Medulla oblongata (tissue), 1 donor: ENCODE data around the gene ZMYND19.
"Not testable (repeated sequence)": the region's sequence is repeated elsewhere in the genome, so short reads cannot be mapped to it uniquely, and the experiment has no call there.

ENCODE experiments used
- DNase-seq: peaks from one replicate; pipeline ENCODE4 v3.0.0-alpha.2; 2015; ENCODE audit errors: extremely low spot score

ZMYND19 gene

DNA sequence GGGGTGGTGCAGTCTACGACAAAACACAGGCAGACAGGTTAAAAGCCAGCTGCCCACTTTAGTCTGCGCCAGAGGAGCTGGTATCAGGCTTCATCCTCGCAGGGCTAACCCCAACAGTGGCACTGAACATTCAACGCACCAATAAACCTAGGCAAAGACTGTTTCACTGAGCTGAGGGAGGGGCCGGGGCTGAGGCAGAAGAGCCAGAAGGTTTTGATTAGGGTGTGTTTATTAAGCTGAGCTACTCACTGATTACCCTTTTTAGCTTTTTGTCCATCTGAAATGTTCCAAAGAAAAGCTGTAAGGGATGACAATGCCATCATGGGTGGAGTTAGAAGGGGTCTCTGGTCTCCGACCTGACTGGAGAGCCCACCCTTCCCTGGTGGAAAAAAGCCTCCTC is 1.4 kb downstream of the ZMYND19 start:
- DNase-seq: no peak

DNA sequence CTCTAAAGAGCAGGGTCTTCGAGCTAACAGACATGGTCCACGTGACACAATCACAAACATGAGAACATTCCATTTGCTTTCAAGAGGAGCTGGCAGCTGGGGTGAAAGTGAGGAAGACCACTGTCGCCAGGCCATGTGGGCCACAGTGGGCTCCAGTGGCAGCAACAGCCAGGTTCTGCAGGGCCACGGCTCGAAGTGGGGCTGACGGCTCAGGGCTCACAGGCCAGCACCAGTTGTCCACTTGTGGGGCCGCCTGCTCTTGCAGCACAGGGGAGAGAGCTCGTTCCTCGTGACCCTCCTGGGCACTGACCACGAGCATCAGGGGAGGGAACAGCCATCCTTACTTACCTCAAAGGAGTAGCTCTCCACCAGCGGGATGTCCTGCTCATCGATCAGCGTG is 2.0 kb downstream of the ZMYND19 start:
- DNase-seq: no peak

DNA sequence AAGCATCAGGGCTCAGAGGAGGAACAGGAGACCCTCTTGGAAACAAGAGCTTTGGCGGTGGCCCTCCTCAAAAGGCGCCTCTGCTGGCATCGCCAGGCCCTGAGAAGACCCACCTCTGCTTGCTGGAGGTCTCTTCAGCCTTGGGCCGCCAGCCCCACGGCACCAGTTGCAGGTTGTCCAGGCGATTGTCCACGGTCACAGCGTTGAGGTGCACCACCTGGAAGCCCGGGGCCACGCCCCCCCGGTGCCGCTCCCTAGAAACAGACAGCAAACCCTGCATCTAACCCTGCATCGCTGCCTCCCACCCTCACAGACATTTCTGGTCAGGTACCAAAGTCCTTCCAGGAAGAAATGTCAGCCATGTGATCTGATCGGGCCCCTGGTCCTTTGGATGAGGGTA is 3.5 kb downstream of the ZMYND19 start:
- no peak for DNase-seq

DNA sequence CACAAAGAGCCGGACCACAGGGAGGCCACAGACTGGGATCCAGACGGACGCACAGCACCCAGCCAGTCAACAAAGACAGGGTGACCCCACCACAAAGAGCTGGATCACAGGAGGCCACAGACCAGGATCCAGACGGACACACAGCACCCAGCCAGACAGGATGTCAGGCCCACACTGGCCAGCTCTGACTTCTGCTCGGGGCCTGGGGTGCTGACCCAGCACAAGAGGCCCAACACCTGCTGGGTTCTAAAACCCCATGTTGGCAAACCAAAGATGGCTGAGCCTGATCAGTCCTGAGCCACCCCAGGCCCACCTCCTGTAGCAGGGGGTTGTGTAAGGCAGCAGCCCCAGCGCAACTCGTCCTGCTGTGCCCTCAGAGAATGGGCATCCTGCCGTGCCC is 6.4 kb downstream of the ZMYND19 start:
- DNase-seq: no peak

DNA sequence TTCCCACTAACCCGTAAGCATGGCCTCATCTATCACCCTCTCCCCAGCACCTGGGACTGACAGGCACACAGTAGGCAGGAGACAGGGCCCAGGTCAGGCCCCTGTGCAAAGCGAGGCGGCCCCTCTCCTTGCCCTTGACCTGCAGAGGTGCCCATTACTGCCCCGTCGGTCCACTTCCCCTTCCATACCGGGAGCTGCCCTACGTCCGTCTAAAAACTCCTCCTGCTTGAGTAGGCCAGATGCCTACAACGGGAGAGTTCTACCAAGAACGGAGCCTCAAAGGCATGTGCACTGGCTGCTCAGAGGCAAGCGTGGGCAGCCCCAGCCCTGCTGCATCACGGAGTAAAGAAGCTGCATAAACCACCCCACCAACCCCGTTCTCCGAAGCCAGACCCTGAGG is 7.0 kb downstream of the ZMYND19 start:
- DNase-seq: no peak

DNA sequence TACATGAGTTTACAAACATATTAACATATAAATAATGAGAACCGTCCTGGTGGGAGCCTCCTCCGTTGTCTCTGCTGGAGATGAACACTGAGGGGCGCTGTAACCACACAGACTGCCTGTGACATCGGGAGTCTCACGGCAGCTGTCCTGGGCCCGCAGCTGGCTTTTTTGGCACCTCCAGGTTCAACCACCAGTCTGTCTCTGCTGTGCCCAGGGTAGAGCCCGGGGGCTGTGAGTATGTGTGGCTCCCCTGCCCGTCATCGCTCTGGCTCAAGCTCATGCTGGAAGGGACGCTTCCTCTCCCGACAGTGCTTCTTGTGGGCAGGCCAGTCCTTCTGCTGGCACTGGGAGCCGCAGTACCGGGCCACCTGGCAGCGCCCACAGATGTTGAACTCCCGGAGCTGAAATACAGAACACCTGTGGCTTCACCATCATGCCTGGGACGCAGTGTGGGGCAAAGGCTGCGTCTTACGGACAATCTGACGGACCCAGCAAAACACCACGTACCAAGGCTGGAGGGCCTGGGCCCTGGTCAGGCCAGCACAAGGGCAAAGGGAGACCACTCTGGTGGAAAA is 7.9 kb downstream of the ZMYND19 start:
- no peak for DNase-seq

DNA sequence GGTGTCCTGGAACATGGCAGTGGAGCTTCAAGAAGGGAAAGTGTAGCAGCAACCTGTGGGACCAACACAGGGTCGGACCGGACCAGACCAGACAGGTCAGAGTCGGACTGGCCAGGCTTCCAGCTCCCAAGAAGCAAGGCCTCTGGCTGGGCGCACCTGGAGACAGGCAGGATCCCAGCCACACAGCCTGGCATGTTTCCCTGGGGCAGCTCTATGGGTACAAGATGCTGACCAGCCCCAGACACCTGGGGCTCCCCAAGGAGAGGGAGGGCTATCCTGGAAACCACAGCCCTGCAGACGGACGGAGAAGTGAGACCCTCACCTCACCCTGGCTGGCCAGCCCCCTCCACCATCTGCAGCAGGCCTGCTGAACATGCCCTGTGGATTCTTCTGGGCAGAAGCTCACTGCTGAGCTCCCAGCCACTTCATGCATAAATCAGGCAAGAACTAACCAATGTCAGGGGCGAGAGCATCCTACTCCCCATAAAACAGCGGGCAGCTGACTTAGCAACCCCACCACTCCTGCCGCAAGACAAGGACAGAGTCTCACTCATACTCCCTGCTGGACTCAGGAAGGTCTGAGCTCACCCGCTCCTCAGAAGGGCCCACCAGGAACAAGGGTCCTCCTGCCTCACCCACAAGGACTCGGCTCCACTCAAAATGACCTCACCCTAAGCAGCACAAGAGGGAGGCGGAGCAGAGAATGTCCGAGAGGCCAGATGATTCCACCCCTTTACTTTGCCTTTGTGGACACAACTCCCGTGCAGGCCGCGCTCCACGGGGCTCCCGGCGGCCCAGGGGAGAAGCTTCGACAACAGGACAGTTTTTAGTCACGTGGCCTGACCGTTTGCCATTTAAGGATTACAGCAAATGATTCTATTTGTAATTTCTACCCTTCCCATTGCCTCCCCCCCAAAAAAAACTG is 8.7 kb downstream of the ZMYND19 start:
- no peak for DNase-seq

DNA sequence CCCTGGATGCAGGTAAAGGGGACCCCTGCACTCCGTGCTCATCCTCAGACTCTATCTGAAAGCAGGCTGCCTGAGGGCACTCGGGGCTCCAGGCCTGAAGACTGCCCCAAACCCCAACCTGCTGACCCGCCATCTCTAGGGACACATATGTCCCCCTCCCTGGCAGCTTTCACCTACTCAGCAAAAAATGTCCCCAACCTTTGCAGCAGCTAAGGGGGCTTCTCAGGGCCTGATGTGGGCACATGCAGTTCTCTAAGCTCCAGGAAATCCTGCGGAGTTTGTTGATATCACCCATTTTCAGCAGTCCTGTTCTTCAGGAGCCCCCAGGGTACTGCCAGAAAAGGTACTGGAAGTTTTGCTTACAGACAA is 9.4 kb downstream of the ZMYND19 start:
- DNase-seq: no peak

DNA sequence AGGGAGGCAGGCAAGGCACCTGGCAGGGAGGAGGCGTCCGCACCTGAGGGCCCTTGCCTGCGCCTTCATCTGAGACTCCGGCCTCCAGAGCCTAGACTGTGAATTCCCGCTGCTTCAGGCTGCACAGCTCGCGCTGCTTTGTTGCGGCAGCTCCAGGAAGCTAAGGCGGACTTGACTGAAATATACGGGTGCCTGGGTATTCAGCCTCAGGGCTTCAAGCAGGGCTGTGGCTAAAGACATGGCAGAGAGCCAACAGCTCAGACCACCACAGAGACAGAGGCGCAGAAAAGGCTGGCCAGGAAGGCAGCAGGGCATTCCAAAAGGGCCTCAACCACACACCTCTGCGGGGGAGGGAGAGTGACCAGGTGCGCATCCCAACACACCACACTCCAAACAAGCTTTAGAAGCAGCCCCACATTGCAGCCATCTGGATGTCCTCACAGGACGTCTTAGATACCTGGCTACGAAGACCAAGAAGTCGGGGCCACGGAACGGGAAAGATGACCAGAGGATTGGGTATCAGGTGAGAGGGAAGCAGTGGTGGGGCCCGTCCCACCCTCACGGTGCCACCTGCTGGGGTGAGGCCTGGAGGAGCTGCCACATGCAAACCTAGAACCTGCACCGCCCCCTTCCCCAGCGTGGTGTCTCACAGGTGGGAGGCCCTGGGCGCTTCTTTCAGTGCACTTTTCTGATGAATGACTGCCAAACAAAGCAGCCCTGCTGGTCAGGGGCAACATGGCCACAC is 9.9 kb downstream of the ZMYND19 start:
- no peak for DNase-seq

DNA sequence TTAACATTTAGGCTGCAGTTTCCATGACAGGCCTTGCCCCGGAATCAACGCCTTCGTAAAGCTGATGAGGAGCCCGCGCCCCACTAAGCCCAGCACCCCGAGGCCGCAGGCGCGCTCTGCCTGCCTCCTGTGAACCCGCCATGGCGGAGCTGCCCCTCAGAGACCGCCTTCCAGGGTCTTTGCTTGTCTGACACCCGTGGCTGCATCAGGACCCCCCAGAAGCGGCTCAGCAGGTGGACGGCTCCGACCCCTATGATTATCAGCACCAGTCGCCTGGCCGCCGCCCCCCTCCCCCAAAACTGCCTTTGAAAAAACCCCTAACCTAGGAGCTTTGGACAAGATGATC is 11.1 kb downstream of the ZMYND19 start:
- DNase-seq: no peak

DNA sequence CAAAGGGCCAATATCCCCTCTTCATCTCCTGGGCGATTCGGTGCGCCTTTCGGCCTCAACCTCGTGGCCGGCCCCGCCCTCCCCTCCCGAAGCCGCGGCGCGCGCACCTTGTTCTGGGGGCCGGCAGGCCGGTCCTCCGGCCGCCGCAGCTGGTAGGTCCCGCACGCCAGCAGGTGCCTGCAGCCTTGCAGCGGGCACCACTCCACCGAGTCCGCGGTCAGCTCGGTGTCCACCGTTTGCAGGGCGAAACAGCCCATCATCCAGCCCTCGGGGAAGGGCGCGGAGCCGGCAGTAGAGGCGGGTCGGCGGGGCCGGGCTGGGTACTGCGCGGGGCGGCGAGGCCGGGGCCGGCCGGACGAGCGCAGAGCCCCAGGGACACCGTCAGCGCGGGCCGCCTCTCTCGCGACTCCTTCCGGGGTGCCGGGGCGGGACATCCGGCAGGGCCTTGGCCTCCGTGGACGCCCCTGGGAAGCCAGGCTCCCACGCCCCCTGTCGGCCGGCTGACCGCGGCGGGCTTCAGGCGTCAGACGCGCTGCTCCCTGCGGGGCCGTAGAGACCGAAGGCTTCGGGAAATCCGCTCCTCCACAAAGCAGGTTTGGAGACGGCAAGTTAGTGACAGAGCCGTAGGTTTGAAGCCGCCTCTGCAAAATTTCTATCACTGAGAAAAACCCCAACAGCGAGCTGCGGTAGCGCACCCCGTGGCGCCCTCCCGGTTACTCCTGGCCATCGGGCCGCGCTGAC is 11.6 kb downstream of the ZMYND19 start, which contains the start of gene DPH7:
Gene DPH7, minus strand, starts transcription at position 408 of the 741 bp plus-strand sequence. Its CDS starts 148 bp downstream, at position 260.
- DNase-seq: peak; percentile 95

DNA sequence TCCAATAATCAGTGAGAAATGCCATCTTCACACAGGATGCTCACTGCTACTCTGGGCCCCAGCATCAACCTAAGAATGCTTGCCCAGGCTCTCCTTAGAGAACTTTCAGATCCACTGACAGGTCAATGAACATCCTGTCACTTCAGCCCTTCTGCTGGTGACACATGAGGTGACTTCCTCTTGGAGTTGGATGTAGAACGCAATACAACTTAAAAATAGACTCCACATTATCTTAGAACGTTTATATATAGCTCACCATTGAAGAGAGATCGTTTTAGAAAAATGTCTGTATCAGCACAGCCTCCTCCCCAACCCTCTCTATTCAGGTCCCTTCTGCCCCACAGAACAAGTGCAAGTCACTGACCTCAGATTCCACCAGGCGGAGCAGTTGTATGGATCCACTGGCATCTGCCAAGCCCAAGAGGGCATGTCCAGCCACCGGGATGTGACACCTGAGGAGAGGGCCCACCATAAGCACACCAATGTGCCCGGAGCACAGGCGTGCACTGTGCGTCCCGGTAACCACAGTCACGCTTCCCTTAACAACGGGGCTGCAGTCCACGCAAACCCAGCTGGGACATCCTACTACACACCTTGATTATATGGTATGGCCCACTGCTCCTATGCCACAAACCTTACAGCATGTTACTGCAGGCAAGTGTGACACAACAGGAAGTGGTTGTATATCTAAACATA is 14.4 kb downstream of the ZMYND19 start:
- DNase-seq: no peak

DNA sequence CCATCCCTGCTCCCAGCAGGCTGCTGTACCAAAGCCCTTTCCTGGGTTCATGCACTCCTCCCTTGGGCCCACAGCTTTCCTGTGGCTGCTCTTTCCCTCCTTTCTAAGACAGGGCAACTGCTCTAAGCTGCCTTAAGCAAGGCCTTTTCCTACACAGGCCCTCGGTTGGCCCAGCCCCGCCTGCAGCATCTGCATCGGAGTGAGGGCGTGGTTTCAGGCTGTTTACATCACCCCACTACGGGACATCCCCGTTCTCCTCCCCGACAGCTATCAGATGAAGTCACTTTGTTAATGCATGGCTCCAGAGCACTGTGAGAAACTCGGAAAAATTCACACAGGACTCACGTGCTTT is 15.0 kb downstream of the ZMYND19 start:
- DNase-seq: peak; percentile 30

DNA sequence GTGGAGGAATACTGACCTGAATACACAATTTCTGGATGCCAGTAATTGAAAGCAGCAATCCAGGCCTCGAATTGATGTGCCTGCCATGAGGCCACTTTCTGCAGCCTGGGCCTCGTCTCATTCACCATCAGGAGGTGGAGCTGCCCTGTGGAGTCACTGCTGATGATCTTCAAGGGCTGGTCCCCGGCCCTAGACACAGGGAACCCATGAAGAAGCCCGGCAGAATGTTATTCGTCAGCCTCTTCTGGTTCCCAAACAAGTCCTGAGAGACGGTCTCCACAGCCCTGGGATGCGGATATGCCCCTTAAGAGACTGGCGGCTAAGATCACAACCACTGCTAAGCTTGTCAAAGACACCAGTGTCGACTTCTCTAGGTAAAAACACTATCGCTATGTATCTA is 16.1 kb downstream of the ZMYND19 start:
- DNase-seq: no peak

DNA sequence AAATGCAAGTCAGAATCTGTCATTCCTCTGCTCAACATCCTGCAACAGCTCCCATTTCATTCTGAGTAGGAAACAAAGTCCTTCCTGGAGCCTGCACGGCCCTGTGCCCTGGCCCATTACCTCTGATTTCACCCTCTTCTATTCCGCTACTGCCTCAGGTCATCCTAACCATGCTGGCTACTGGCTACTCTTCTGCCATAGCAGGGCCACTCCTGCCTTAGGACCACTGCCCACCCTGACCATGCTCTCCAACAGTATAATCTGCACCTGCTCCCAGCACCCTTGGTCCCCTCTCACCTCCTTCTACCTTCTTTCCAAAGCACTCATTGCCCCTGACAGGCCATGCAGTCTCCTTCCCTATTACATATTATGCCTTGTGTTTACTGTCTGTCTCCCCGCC is 19.7 kb downstream of the ZMYND19 start:
- DNase-seq: no peak

DNA sequence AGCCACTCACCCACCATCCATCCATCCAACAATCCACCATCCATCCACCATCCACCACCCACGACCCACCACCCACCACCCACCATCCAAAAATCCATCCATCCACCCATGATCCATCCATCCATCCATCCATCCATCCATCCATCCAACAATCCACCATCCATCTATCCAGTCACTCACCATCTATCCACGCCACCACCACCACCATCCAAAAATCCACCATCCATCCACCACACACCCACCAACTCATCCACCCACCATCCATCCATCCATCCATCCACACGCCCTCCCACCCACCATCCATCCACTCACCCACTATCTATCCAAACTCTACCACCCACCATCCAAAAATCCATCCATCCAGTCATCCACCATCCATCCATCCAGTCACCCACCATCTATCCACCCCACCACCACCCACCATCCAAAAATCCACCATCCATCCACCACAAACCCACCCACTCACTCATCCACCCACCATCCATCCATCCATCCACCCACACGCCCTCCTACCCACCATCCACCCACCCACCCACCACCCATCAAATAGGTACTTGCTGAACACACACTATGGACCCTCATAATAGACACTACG is 20.6 kb downstream of the ZMYND19 start:
- DNase-seq: no peak

DNA sequence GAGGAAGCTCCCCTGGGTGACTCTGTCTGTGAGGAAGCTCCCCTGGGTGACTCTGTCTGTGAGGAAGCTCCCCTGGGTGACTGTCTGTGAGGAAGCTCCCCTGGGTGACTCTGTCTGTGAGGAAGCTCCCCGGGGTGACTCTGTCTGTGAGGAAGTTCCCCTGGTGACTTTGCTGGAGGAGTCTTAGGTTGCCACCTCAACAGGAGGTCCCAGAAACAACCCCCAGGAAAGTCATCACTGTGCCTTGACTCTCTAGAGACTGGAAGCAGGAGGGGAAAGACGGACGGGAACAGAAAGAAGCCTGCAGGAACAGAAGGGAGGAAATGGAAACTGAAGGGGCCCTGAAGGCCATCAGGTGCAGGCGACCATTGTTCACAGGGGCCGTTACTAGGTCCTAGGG is 21.9 kb downstream of the ZMYND19 start:
- not testable (repeated sequence) for DNase-seq

DNA sequence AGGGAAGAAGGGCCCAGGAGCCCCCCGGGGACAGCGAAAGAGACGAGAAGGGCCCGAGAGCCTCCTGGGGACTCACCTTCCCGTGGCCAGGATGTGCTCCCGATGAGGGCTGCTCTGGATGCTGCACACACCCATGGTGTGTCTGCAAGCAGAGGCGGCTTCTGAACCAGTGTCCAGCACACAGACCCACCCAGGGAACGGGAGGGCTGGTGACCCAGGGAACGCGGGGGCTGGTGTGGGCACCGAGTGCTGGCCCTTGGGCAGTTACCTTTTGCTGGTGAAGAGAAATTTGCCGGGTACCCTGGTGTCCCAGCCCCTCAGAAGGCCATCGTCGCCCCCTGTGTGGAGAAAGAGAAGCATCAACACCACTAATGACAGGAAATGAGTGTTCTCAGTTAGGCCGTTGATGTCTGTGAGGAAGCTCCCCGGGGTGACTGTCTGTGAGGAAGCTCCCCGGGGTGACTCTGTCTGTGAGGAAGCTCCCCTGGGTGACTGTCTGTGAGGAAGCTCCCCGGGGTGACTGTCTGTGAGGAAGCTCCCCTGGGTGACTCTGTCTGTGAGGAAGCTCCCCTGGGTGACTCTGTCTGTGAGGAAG is 25.4 kb downstream of the ZMYND19 start:
- no peak for DNase-seq

DNA sequence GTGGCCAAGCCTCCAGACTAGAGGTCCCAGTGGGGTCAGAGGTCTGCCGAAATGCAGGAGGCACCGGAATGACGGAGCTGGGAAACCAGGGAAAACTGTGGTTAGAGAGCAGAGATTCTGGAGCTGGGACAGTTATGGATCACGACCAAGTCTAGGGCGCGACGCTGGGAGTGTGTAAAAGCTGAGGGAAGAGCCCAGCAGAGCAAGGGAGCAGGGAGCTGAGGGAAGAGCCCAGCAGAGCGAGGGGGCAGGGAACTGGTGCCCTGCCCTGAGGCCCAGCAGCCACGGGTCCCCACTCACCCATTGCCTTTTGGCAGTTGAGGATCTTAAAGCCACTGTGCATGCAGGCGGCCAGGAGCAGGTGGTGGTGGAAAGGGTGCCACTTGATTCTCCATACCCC is 26.2 kb downstream of the ZMYND19 start:
- DNase-seq: no peak

DNA sequence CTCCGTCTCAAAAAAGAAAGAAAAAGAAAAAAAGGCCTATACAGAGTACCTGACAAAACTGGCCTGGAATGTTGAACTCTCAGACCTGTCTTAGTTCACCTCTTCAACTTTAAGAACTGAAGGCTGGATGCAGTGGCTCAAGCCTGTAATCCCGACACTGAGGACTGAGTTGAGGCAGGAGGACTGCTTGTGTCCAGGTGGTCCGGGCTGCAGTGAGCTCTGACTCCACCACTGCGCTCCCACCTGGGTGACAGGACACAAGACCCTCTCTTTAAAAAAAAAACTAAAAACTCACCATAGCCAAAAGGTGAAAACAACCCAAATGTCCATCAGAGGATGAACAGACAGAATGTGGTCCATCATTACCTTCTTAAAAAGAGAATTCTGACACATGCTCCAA is 32.2 kb downstream of the ZMYND19 start:
- DNase-seq: no peak
